Occipital lobe (tissue), 2 donors: Measurements from ENCODE around the gene EPS8. TPM values are rescaled to one million over a fixed set of nuclear protein-coding genes. Genes with fewer than 3 reads are reported as not detected.
"Not testable (repeated sequence)": the region's sequence is repeated elsewhere in the genome, so short reads cannot be mapped to it uniquely, and the experiment has no call there.

ENCODE experiments used
- DNase-seq: peaks from one replicate; lab custom pipeline; 2025; lab: John Stamatoyannopoulos, UW
- total RNA-seq: library from RNA; depleted of rRNA; stranded (reverse); fragments of >200 nt; gene quantifications from one replicate; pipeline ENCODE4 v1.2.3, GENCODE V29; 2014

The EPS8 gene
- total RNA-seq, 1 donor from 2014 or later = 110 TPM

GRCh38 chr12:15800278-15800677 is 11.1 kb upstream of the EPS8 start:
- DNase-seq = no peak

DNA sequence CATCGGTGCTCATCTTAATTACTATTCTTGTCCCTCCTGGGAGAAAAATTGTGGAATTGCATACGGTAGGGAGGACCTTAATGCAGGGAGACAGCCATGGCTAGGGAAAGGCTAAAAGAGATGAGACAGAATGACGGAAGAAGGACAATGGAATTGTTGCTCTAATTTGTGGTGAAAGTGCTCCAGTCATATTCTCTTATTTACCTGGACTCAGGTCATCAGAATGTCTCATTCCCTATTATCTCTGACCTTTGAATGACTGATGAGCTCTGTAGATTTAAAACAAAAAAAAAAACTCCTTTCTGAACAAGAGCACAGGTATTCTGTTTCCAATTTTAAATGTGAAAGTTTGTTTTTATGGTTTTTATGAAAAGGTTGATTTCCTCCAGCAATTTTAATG is 8.6 kb upstream of the EPS8 start:
- no peak for DNase-seq

DNA sequence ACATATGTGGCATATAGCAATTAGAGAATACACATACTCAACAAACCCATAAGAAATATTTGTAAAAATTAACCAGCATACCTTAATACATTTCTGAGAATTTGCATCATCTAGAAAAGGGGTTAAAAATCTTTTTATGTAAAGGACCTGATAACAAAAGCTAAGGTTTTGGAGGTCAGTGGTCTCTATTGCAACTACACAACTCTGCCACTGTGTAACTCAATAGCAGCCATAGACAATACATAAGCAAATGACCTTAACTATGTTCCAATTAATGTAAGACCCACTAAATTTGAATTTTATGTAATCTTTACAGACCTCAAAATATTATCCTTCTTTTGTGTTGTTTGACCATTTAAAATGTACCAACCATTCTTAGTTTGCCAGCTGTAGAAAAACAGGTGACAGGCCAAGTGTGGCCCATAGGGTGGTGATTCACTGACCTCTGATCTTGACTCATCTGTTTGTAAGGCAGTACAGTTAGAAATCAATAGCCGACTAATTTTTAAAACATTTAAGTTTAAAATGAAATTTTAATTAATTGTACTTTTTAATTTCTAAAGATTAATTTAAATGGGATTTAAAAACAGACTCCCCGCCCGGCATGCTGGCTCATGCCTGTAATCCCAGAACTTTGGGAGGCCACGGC is 7.4 kb upstream of the EPS8 start:
- no peak for DNase-seq

- no peak for DNase-seq
Observed at GRCh38 chr12:15794836-15795235, 5.6 kb upstream of the EPS8 start.

GRCh38 chr12:15794196-15794595 is 5.0 kb upstream of the EPS8 start:
- DNase-seq = no peak

DNA sequence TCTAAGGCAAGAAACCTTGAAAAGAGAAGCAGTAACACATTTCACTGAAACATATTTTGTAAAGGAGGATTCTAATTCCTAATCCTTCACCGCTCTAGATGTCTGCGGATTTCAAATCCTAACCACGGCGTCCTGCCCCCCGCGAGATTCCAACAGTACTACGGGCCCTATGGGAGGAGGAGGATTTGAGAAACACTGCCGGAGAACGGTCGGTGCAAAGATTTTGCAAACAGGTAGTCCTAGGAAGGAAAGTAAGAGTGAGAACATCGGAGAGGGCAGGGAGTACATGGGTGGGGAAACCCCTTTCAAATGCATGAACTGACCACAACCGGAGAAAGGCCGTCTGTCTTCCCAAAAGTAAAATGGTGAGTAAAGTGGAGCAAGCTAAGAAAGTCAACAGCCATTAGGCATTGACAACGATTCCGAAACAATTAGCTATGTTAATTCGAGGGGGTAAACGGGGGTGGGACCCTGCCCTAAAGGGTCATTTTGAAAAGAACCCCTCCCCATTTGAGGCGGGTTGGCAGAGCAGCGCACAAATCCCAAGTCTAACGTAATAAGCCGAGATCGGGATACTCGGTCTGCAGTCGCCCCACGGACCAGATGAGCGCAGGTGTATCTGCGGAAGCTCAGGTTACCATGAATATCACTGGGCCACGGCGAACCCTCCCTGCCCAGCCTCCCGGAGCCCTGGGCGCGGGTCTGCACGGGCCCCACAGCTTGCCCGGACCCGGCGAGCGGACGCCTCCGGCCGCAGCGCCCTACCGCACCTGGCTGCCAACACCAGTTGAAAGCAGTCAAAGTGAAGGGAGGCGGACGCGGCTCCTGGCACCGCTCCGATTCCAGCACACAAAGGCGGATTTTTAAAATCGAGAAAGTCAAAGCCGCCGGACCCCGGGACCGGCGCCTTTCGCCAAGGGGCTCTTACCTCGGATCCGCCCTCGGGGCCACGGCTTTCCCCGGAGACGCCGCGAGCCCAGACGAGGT is 662 bp downstream of the EPS8 start:
- DNase-seq = peak; percentile 41

GRCh38 chr12:15787778-15788177 is 1.4 kb downstream of the EPS8 start:
- no peak for DNase-seq

- DNase-seq = no peak
Observed at GRCh38 chr12:15786772-15787171, 2.4 kb downstream of the EPS8 start.

DNA sequence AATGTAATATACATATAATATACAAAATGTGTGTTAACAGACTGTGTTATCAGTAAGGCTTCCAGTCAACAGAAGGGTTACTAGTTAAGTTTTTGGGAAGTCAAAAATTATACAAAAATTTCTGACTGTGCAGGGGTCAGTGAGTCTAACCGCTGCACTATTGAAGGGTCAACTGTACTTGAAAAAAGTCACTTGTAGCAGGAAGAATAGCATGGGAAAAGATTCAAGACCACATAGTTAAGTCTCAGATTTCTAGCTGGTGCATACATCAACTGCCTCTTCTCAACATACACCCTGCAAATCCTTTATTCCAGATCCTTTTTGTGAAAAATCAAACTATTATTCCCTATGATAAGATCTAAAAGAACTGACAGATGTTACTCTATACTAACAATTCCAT is 5.9 kb downstream of the EPS8 start:
- no peak for DNase-seq

GRCh38 chr12:15782667-15783066 is 6.5 kb downstream of the EPS8 start:
- no peak for DNase-seq

DNA sequence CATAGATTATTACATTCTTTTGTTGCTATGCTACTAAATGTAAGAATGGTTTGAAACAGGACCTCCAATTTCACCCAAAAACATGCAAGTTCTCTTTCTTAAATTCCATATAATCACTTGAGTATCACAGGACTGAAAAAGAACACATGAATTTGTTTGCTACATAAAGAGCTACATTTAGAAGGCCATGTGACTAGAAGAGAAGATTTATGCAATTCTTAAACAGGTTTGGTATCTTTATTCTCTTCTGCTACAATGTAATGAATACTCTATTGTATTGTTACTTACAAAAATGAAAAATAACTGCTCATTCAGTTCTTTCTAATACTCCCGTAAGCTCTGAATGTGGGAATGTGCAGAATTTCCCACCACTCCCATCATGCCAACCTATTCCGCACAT is 9.3 kb downstream of the EPS8 start:
- DNase-seq = no peak

DNA sequence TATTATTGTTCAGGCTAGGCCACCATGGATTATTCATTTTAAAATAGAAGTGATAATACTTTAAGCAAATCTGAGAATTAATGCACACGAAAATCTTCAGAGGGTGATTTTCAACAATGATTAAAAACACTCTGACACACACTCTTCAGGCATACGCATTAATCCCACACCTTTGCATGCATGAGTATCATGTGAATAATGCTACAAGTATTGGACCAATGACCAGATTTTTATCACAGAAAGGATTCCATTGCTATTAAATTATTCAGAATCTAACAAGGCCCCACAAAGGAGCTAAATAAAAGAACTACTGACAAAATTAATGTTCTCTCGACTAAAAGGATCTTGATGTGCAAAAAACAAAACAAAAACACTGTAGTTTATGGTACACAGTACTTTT is 11.1 kb downstream of the EPS8 start:
- no peak for DNase-seq

DNA sequence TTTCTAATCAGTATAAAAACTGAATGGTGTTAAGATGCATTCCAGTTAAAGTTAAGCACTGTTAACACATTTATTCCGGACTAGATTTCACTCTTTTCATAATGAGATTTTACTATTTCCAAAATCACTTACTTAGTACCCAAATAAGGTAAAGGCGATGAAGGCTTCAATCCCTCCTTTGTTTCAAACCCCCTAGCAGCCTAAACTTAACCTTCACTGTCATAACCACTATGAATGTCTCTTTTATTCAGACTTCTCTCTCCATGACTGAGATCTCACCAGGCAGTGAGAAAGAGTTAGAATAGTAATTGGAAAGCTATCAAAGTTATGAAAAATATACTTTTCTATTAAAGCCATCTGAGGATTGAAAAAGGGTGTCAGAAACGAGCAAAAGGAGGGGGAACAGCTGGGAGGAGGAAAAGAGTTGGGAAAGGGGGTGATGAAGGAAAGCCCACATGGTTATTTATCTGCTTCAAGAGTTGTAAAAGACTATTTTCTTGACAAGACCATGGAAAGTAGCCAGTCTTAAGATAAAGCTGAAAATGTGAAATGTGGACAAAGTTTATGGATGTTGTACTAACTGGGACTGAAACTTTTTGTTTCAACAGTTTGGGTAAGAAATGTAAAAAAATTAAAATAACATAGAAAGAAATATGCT is 11.7 kb downstream of the EPS8 start:
- no peak for DNase-seq

DNA sequence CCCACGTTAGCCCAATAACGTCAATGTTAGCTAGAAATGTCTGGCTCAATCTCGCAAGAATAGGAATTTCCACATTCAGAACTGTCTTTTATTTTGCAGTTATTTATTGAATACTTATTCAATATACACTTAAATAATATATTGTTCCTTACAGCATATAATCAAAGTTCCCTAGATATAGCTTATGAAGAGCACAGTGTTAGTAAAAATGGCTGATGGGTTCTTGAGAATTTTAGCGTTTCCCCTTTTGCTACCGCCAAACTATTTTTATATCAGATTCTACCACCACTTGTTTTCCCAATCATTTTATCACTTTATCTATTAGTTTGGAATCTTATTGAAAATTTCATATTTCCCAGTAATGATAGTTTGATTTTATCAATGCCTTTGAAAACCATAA is 12.7 kb downstream of the EPS8 start:
- no peak for DNase-seq

- no peak for DNase-seq
Observed at GRCh38 chr12:15774819-15775218, 14.4 kb downstream of the EPS8 start.

DNA sequence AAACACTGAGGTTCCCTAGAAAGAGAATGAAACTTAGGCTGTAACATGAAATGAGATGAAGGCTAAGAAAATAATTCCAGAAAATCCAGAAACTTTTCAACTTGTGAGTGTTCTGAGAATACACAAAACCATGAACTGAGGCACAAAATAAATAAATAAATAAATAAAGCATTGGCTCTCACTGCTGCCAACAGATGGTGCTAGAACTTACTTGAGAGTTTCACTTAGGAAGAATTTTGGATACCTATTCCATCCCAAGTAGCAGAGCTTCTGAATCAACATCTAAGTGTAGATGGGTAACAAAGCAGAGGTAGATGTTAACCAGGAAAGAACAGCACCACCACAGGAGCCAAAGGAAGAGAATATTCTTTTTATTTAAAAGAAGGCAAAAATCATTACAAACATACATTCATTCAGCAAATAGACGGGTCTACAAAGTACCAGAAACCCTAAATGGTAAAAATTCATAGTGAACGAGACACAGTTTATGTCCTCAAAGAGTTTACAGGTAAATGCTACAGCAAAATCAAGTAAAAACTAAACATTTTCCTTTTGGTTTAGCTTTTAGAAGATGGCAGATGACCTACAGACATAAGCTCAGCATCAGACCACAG is 16.7 kb downstream of the EPS8 start:
- no peak for DNase-seq

- DNase-seq = no peak
Observed at GRCh38 chr12:15770581-15770980, 18.6 kb downstream of the EPS8 start.

- no peak for DNase-seq
Observed at GRCh38 chr12:15770021-15770420, 19.2 kb downstream of the EPS8 start.

GRCh38 chr12:15769586-15769985 is 19.6 kb downstream of the EPS8 start:
- DNase-seq = no peak

- DNase-seq = no peak
Observed at GRCh38 chr12:15767301-15767700, 21.9 kb downstream of the EPS8 start.

DNA sequence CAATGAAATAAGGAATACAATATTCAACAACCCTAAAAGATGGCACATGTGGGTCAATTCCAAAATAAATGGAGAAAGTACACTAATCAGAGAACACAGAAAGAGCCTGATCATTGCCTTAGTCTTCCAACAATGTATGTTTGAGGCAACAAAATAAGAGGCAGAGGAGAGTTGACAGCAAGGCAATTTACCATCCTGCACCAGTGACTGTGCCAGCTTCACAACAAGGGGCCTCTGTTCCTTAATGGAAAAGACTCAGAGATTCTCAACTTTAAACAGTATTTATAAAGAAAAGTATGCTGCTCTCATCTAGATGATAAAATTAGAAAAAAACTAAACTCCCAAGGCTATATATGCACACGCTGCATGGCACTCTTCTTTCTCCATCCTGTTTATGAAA is 25.9 kb downstream of the EPS8 start:
- no peak for DNase-seq

DNA sequence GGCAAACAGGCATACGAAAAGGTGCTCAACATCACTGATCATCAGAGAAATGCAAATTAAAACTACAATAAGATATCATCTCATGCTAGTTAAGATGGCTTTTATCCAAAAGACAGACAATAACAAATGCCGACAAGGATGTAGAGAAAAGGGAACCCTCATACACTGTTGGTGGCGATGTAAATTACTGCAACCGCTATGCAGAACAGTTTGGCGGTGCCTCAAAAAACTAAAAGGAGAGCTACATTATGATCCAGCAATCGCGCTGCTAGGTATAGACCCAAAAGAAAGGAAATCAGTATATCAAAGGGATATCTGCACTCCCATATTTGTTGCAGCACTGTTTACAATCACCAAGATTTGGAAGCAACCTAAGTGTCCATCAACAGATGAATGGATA is 27.0 kb downstream of the EPS8 start:
- DNase-seq = not testable (repeated sequence)
